ENCODE measurements around the gene ARHGAP45.
"Not testable (repeated sequence)": the region's sequence is repeated elsewhere in the genome, so short reads cannot be mapped to it uniquely, and the experiment has no call there.

Gene ARHGAP45

GRCh38 chr19:1119475-1120217, 52.7 kb downstream of the ARHGAP45 start:
- H3K4me3 ChIP-seq (ENCODE audit: low read length): no peak overlapping the region
- TF ChIP-seq ZNF274 (IDR thresholded peaks at IDR 0.05; ENCODE audit: low read depth, low read length): no peak

DNA sequence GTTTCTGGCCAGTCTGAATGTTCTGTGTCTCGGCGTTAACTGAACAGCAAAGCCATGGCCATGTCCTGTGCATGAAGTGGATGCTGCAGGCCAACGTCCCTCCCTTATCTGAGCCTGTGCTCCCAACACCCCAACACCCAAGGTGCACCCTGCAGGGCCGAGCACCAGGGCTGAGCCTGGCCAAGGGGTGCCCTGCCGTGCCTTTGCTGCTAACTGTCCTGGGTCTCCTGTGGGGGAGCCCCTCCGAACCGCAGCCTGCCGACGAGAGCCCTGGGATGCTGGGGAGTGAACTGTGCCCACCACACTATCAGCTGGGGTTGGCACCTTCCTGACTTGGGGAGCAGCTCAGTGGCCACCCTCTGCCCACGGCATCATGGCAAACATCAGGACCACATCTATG, 54.4 kb downstream of the ARHGAP45 start:
- H3K4me3 ChIP-seq (ENCODE audit: low read length): no peak overlapping the region
- TF ChIP-seq ZNF274 (IDR thresholded peaks at IDR 0.05; ENCODE audit: low read depth, low read length): no peak

DNA sequence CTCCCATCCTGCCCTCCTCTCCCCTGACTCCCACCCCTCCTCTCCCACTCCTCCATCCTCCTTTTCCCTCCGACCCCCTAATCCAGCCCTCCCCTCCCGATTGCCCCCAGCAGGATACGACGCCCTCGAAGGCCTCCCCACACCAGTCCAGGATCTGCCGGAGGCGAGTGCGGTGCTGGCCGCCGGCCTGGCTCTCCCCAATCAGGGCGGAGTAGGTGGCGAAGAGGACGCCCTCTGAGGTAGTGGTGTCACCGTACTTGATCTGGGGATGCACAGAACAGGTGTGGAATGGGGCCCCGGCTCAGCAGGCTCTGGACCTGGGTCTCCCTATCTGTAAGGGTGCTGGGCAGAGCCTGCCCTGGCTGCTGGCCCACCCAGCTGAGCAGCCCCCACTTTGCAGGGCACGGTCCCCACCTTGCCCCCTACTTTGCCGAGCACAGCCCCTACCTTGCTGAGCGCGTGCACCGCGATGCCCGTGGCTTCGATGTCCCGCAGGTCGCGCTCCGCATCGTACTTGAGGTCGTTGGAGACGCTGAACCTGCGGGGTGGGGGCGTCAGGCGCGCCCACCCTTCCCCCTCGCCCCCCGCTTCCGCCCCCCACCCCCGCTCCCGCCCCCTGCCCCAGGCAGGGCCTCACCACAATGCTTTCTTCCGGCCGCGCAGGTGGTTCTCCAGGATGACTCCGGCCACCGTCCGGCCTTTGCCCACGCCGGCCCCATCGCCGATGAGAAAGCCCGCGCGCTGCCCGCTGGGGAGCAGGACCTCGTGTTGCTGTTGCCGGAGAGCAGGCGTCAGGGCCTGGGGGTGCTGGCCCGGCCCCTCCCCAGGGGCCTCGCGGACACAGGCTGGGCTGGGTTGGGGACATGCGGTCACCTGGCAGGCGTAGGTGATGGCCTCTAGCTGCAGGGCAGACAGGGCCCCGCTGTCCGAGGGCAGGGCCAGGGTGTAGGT, 55.3 kb downstream of the ARHGAP45 start:
- no peak for TF ChIP-seq ZNF274 (IDR thresholded peaks at IDR 0.05; ENCODE audit: low read depth, low read length)
- no peak overlapping the region for H3K4me3 ChIP-seq (ENCODE audit: low read length)

- no peak overlapping the region for H3K4me3 ChIP-seq (ENCODE audit: low read length)
- no peak for TF ChIP-seq ZNF274 (IDR thresholded peaks at IDR 0.05; ENCODE audit: low read depth, low read length)
Observed at GRCh38 chr19:1122972-1123363, 56.0 kb downstream of the ARHGAP45 start.

- TF ChIP-seq ZNF274 (IDR thresholded peaks at IDR 0.05; ENCODE audit: low read depth, low read length): no peak
- no peak overlapping the region for H3K4me3 ChIP-seq (ENCODE audit: low read length)
Observed at GRCh38 chr19:1123381-1123780, 56.4 kb downstream of the ARHGAP45 start.

DNA sequence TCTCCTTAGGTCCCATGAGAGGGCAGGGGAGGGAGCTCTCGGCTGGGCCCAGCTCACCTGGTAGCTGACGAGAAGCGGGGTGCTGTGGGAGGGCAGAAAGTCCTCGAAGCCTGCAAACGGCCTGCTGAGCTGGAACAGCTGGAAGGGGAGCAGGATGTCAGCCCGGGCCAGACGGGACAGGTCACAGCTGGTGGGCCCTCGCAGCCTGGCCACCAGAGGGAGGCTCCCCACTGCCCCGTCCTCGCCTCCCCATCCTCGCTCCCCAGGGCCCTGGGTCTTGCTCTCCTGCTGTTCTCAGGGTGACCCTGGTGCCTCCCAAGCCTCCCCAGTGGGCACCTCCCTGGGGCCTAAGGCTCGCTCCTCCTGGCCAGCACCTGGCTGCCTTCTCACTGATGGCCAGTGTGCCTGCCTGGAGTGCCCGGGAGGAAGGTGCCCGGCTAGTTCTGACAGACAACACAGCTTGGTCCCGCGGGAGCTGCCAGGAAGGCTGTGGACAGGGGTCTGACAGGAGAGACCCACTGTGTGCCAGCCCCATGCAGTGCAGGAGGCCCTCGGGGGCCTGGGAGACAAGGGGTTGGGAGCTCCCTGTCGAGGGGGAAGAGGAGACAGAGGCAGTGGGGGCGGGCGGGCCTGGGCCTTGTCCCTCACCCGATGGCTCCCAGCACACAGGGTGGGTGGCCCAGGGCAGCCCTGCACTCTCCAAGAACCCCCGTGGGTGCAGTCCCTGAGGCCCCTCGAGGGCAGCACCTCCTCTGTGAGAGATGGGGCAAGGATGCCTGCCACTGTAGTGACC, 57.1 kb downstream of the ARHGAP45 start:
- TF ChIP-seq ZNF274 (IDR thresholded peaks at IDR 0.05; ENCODE audit: low read depth, low read length): no peak
- no peak overlapping the region for H3K4me3 ChIP-seq (ENCODE audit: low read length)

GRCh38 chr19:1125601-1126467, 58.9 kb downstream of the ARHGAP45 start:
- TF ChIP-seq ZNF274 (IDR thresholded peaks at IDR 0.05; ENCODE audit: low read depth, low read length): no peak
- H3K4me3 ChIP-seq (ENCODE audit: low read length): no peak overlapping the region

DNA sequence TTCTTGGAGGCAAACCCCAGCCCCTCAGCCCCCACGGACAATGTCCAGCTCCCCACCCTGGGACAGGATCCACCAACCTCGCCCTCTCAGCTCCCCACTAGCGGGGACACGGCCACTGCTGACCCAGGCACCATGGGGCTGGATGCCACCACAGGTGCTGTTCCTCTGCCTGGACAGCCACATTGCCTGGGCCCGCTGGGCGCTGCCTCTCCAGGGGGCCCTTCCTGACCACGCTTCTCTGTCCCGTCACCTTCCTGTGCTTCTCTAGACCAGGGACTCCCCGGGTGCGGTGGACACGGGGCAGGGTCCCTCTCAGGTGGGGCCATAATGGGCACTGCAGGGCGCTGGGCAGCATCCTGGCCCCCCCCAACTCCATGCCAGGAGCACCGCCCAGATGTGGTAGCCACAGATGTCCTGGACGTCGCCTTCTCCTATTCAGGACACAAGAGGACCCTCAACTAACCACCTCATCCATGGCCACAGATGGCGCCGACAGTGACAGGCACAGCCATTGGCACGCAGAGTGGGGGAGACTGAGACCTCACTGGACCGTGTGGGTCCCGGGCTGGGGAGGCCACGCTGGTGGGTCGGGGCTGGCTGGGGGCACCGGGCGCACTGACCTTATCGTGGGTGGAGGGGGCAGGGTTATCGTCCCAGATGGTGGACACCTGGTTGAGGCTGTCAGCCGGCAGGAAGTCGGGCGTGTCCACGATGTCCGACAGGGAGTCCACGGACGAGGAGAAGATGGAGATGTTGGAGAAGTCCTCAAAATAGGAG, 60.2 kb downstream of the ARHGAP45 start:
- TF ChIP-seq ZNF274 (IDR thresholded peaks at IDR 0.05; ENCODE audit: low read depth, low read length): no peak
- no peak overlapping the region for H3K4me3 ChIP-seq (ENCODE audit: low read length)

GRCh38 chr19:1128106-1128505, 61.1 kb downstream of the ARHGAP45 start:
- no peak for TF ChIP-seq ZNF274 (IDR thresholded peaks at IDR 0.05; ENCODE audit: low read depth, low read length)
- H3K4me3 ChIP-seq (ENCODE audit: low read length): no peak overlapping the region

- not testable (repeated sequence) for H3K4me3 ChIP-seq (ENCODE audit: low read length)
Observed at GRCh38 chr19:1129084-1129483, 62.1 kb downstream of the ARHGAP45 start.

- H3K4me3 ChIP-seq (ENCODE audit: low read length): no peak overlapping the region
- no peak for TF ChIP-seq ZNF274 (IDR thresholded peaks at IDR 0.05; ENCODE audit: low read depth, low read length)
Observed at GRCh38 chr19:1129535-1129934, 62.6 kb downstream of the ARHGAP45 start.

DNA sequence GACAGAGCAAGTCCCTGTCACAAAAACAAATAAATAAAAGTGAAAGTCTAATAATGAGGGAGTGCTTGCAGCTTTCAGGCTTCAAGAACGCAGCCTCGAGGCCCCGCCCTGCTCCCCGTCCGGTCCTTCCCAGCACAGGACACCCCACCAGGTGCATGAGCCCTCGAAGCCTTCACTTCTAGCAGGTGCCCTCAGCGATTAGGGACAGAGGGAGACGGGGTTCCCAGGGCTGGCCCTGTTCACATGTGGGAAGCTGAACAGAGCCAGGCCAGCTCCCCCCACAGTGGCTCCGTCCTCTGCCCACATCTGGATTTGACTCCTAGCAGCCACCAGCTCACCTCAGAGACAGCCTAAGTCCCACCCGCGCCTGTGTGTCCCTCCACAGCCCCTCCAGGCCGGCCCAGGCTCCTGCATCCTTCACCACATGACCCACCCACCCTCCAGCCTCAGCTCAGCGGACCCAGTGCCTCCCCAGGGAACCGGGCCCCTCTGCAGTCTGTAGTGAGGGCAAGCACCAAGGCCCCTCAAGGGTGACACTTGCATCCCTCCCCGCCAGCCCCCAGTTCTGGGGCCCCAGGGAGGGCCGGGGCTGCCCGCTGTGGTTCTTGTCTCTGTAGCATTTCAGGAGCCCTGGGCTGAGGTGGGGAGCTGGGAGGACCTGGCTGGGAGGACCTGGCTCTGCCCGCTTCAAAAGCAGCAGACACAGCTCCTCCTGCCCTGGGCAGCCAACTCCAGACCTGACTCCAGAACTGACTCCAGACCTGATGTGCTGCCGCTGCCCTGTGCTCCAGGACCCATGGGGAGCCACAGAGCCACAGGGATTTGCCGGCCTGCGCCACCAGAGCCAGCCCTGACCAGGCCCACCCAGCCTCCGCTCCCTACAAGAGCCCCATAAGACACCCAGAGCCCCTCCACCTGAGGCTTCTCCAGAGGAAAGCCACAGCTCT, 64.1 kb downstream of the ARHGAP45 start:
- TF ChIP-seq ZNF274 (IDR thresholded peaks at IDR 0.05; ENCODE audit: low read depth, low read length): no peak
- H3K4me3 ChIP-seq (ENCODE audit: low read length): peak overlapping the region; percentile 70; the same call in 1 of the 2 replicates

Data from GM08714 (cell line).